SK-N-MC (cell line): Measurements from ENCODE around the gene OR52E4.

Experiments
- DNase-seq: peaks from one replicate; pipeline ENCODE4 v3.0.0-alpha.2; 2011; ENCODE audit warnings: low read depth, low spot score
- H3K27ac ChIP-seq: fragments of 200-600 bp; sonication (generic); 2 replicates; pipeline ENCODE4 v1.5.1; 2016; ENCODE audit warnings: mixed run types
- H3K36me3 ChIP-seq: fragments of 200-600 bp; sonication (generic); 2 replicates; pipeline ENCODE4 v1.6.1; 2017; ENCODE audit warnings: antibody characterized with exemption, low read length, mixed read lengths; ENCODE audit not compliant: insufficient read depth
- H3K4me3 ChIP-seq: fragments of 200-600 bp; sonication (generic); 2 replicates; pipeline ENCODE4 v1.5.1; 2016
- H3K9ac ChIP-seq: fragments of 200-600 bp; sonication (generic); 2 replicates; pipeline ENCODE4 v1.8.0; 2017; ENCODE audit warnings: mixed run types, mixed read lengths; ENCODE audit not compliant: insufficient read length
- H3K9me3 ChIP-seq: fragments of 200-600 bp; sonication (generic); 2 replicates; pipeline ENCODE4 v1.6.1; 2017; ENCODE audit warnings: low read depth, mild to moderate bottlenecking, antibody characterized with exemption, low read length, moderate library complexity, mixed read lengths
- EZH2 ChIP-seq: fragments of 200-600 bp; sonication (generic); IDR thresholded peaks from one replicate; pipeline ENCODE4 v1.6.1; 2017; ENCODE audit warnings: antibody characterized with exemption
- FOXP2 ChIP-seq: optimal IDR thresholded peaks from 2 replicates; pipeline ENCODE3; 2011; ENCODE audit warnings: mild to moderate bottlenecking, moderate library complexity; ENCODE audit not compliant: insufficient read depth; ENCODE audit errors: extremely low read length, control extremely low read depth
- POLR2AphosphoS5 ChIP-seq: IDR thresholded peaks from 2 replicates; pipeline ENCODE4 v1.6.1; 2012; ENCODE audit warnings: mild to moderate bottlenecking, low read depth, low read length, borderline replicate concordance

The OR52E4 gene

GRCh38 chr11:5922749-5923426 lies 42.5 kb downstream of the OR52E4 start:
- Histone ChIP-seq H3K27ac (no peak overlapping the region), H3K4me3 (no peak overlapping the region), H3K36me3 (no peaks in the 10 kb centered on the region), H3K9me3 (no peaks in the 10 kb centered on the region), H3K9ac (no peak overlapping the region)
- DNase-seq, result no peak
- TF ChIP-seq EZH2 (no peak), FOXP2 (no peak), POLR2AphosphoS5 (no peak)

DNA sequence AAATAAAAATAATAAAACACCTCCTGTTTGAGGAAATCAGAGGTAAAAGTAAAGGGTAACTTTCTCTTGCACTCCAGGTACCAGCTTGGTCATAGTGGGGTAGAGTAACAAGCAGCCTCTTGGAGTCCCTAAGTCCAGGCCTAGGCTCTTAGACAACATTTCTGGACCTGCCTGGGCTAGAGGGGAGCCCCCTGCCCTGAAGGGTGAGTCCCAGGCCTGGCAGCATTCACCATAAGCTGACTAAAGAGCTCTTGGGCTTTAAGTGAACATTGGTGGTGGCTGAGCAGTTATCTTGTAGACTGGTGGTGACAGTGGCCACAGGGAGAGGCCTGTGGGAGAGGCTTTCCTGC lies 43.0 kb downstream of the OR52E4 start:
- Histone ChIP-seq H3K27ac (no peak overlapping the region), H3K9me3 (no peaks in the 10 kb centered on the region), H3K9ac (no peak overlapping the region), H3K36me3 (no peaks in the 10 kb centered on the region), H3K4me3 (no peak overlapping the region)
- DNase-seq, result no peak
- TF ChIP-seq POLR2AphosphoS5 (no peak), EZH2 (no peak), FOXP2 (no peak)

GRCh38 chr11:5923794-5924193 lies 43.4 kb downstream of the OR52E4 start:
- DNase-seq, result no peak
- H3K9me3 ChIP-seq, result no peaks in the 10 kb centered on the region
- no peak overlapping the region for H3K9ac ChIP-seq
- no peak overlapping the region for H3K27ac ChIP-seq
- H3K4me3 ChIP-seq, result no peak overlapping the region
- no peaks in the 10 kb centered on the region for H3K36me3 ChIP-seq
- TF ChIP-seq FOXP2 (no peak), EZH2 (no peak), POLR2AphosphoS5 (no peak)

DNA sequence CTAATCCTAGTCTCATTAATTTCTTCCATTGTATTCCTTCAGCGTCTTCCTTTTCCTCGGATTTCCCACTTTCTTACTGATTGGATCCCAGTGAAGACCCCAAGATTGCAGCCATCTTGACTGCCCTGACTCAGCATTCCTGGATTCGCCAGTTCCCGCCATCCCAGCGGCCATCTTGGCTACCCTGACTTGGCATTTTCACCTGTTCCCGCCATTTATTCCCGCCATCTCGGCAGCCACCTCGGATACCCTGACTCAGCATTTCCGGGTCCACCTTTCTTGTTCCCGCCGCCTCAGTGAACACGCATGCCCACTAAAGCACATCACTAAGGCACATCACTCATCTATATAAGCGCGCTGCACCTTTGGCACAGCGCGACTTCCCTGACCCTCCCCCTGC lies 47.8 kb downstream of the OR52E4 start:
- Histone ChIP-seq H3K9ac (no peak overlapping the region), H3K27ac (no peak overlapping the region), H3K4me3 (no peak overlapping the region), H3K36me3 (no peaks in the 10 kb centered on the region), H3K9me3 (no peaks in the 10 kb centered on the region)
- DNase-seq, result no peak
- TF ChIP-seq FOXP2, result no peak

GRCh38 chr11:5928811-5929210 lies 48.4 kb downstream of the OR52E4 start:
- H3K9me3 ChIP-seq, result no peaks in the 10 kb centered on the region
- TF ChIP-seq POLR2AphosphoS5, result no peak
- no peak for TF ChIP-seq EZH2
- no peak for TF ChIP-seq FOXP2
- H3K4me3 ChIP-seq, result no peak overlapping the region

GRCh38 chr11:5929571-5930368 lies 49.3 kb downstream of the OR52E4 start:
- no peak for DNase-seq
- Histone ChIP-seq H3K4me3 (no peak overlapping the region), H3K36me3 (no peaks in the 10 kb centered on the region), H3K27ac (no peak overlapping the region), H3K9ac (no peak overlapping the region), H3K9me3 (no peaks in the 10 kb centered on the region)
- no peak for TF ChIP-seq EZH2
- TF ChIP-seq FOXP2, result no peak
- no peak for TF ChIP-seq POLR2AphosphoS5

More at GRCh38 chr11:5928811-5929210, 48.4 kb downstream of the OR52E4 start:
- Histone ChIP-seq H3K9ac (no peak overlapping the region), H3K27ac (no peak overlapping the region), H3K36me3 (no peaks in the 10 kb centered on the region)
- no peak for DNase-seq

GRCh38 chr11:5930614-5931013 lies 50.2 kb downstream of the OR52E4 start:
- TF ChIP-seq FOXP2 (no peak), POLR2AphosphoS5 (no peak), EZH2 (no peak)
- Histone ChIP-seq H3K4me3 (no peak overlapping the region), H3K9me3 (no peaks in the 10 kb centered on the region), H3K27ac (no peak overlapping the region), H3K9ac (no peak overlapping the region), H3K36me3 (no peaks in the 10 kb centered on the region)
- DNase-seq, result no peak

DNA sequence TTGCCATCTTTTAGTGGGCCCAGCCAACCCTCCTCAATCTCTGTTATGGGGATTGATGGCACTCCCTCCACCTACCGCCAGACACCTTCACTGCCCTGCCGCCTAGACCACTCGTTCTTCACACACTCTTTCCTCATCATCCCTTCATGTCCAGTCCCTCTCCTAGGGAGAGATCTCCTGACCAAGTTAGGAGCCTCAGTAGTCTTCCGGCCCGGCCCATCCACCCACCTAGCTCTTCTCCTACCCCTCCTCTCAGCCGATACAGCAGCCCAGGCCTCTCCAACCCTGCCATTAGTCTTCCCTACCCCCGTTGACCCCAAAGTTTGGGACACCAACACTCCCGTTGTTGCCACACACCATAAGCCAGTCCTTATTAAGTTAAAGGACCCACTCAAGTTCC lies 50.6 kb downstream of the OR52E4 start:
- no peak for TF ChIP-seq EZH2
- no peak for TF ChIP-seq FOXP2
- no peak for TF ChIP-seq POLR2AphosphoS5
- H3K9me3 ChIP-seq, result no peaks in the 10 kb centered on the region

More for the DNA sequence above, 50.6 kb downstream of the OR52E4 start:
- Histone ChIP-seq H3K27ac (no peak overlapping the region), H3K4me3 (no peak overlapping the region), H3K36me3 (no peaks in the 10 kb centered on the region), H3K9ac (no peak overlapping the region)
- no peak for DNase-seq
